Measurements from ENCODE around the gene KNTC1.
"Not testable (repeated sequence)": the region's sequence is repeated elsewhere in the genome, so short reads cannot be mapped to it uniquely, and the experiment has no call there.

GRCh38 chr12:122653291-122653690 lies 126.2 kb downstream of the KNTC1 start:
- not testable (repeated sequence) for TF ChIP-seq CTCF, POLR2A (IDR thresholded peaks at IDR 0.05)

Measured in uterus (tissue), 2 donors.